T-helper 1 cell treated with Interleukin-12 subunit alpha and Interleukin-12 subunit beta and Interleukin-4 antibody, amounts not matched to agents 30 ng/mL and 1 ng/mL, for 36 hours (primary cell): ENCODE data around the gene MANEAL. TPM values are rescaled to one million over a fixed set of nuclear protein-coding genes. Genes with fewer than 3 reads are reported as not detected.

Source experiments
- intact Hi-C: fragments of 100-400 bp; cut with micrococcal nuclease; formaldehyde crosslinking; loops from one replicate; pipeline ENCODE4 v1.15.1; 2024
- total RNA-seq: library from RNA; stranded (reverse); gene quantifications from 2 replicates; pipeline ENCODE4 v1.2.3, GENCODE V29; 2022

The MANEAL gene
- total RNA-seq, 1 donor from 2014 or later, result 3.7 TPM

GRCh38 chr1:37824001-37824400, 30.4 kb downstream of the MANEAL start:
- intact Hi-C loops, result no loop called here

- intact Hi-C loops, result no loop called here
Observed at GRCh38 chr1:37825506-37825905, 31.9 kb downstream of the MANEAL start.

DNA sequence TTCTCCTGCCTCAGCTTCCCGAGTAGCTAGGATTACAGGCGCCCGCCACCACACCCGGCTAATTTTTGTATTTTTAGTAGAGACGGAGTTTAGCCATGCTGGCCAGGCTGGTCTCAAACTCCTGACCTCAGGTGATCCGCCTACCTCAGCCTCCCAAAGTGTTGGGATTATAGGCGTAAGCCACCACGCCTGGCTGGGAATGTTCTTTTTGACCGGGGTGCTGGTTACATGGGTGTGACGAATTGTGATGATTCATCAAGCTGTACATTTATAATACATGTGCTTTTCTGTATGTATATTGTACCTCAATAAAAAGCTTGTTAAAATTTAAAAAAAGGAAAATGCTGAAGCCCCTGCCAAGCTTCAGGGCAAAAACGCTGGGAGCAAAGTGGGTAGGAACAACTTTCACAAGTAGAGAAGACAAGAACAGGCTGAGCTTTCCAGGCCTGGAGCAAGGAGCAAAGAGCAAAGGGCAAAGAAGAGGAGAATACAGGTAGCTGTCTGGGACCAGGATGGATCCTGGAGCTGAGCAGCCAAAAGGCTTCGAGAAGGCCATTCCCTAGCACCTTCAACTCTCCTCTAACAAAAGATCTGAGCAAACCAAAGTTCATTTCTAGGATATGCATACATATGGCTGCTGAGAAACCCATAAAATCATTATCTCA, 34.9 kb downstream of the MANEAL start:
- intact Hi-C loops, result no loop called here

DNA sequence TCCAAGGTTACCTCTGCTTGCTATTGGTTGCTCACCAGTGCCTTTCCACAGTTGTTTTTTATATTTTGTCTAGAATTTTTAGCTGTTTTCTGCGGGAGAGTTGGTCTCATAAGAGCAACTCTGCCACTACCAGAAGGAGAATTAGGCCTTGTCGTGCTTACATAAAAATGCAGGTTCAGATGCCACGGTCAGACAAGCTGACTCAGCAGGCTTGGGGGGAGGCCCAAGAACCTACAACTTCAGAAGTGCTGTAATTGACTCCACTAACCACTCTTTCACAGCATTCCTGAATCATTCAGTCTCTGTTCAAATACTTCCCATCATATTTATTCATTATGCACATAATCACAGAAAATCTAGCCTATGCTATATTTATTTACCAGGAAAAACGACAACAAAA, 37.5 kb downstream of the MANEAL start:
- intact Hi-C loops, result no loop called here

- intact Hi-C loops, result no loop called here
Observed at GRCh38 chr1:37831809-37832208, 38.2 kb downstream of the MANEAL start.

DNA sequence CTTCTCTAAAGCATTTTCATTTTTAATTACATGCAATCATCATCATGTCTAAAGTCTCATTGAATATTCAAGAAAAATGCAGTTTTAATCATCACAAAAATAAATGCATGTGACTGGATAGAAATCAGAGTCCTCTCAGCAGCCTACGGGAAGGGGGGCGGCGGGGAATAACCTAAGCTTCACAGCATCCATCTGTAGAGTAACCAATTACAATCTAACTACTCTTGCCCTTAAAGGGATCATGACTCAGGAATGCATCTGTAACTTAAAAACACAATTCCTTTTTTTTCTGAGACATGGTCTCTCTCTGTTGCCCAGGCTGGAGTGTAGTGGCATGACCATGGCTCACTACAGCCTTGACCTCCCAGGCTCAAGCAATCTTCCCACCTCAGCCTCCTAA, 43.1 kb downstream of the MANEAL start:
- intact Hi-C loops, result no loop called here

GRCh38 chr1:37839676-37840075, 46.0 kb downstream of the MANEAL start:
- intact Hi-C loops, result no loop called here

GRCh38 chr1:37840711-37841110, 47.1 kb downstream of the MANEAL start:
- intact Hi-C loops, result no loop called here

DNA sequence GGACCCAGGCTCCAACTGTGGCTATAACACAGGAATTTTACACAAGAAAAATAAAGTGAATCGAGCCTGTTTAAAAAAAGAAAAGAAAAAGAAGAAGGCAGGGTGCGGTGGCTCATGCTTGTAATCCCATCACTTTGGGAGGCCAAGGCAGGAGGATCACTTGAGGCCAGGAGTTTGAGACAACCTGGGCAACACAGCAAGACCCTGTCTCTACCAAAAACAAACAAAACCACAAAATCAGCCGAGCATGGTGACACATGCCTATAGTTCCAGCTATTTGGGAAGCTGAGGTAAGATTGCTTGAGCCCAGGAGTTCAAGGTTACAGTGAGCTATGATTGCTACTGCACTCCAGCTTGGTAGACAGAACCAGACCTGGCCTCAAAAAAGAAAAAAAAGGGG, 48.0 kb downstream of the MANEAL start:
- intact Hi-C loops, result no loop called here

GRCh38 chr1:37844536-37844935, 50.9 kb downstream of the MANEAL start:
- intact Hi-C loops, result no loop called here

- intact Hi-C loops, result no loop called here
Observed at GRCh38 chr1:37845049-37845646, 51.5 kb downstream of the MANEAL start.

GRCh38 chr1:37845786-37846185, 52.1 kb downstream of the MANEAL start:
- intact Hi-C loops, result no loop called here

DNA sequence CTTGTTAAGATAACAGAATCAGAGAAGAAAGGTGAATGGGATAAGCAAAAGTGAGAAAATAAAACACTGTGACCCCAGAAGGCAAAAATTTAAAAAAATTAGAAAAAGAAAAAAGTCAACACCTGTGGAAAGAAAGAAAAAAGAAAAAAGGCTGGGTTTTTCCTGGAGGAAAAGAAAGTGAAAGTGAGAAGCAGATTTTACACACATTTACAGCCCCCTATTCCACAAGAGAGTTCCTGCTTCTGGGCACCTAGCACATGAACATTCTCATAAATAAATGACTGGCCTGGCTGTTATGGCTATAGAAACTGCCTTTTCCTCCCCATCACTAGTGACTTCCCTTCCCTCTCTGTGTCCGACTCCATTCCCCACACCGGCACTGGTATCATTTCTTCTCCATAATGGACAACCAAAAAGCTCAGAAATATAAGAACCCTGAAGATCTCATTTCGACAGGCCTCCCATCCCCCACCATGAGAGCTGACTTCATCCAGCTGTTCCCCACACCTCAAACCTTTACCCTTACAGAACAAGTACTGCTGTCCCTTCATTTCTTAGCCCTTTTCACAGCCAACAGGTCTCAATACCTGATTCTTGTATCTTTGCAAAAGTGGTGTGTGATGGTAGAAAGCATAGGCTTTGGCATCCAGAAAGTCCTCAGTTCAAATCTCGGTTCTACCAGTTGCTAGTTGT, 53.1 kb downstream of the MANEAL start:
- intact Hi-C loops, result no loop called here

DNA sequence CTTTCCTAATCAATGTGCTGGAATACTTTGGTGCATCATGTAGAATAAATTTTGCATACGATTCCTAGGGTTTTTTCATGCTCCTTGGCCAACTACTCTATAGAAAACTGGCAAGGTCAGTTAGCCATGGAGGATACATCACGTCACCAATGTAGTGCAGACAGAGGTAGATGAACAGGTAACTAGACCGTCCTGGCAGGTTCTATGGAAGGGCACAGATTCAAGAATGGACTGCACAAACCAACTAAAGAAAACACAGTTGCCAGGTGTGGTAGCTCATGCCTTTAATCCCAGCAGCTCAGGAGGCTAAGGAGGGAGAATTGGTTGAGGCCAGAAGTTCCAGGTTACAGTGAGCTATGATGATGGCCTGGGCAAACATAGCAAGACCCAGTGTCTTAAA, 55.8 kb downstream of the MANEAL start:
- intact Hi-C loops, result no loop called here

DNA sequence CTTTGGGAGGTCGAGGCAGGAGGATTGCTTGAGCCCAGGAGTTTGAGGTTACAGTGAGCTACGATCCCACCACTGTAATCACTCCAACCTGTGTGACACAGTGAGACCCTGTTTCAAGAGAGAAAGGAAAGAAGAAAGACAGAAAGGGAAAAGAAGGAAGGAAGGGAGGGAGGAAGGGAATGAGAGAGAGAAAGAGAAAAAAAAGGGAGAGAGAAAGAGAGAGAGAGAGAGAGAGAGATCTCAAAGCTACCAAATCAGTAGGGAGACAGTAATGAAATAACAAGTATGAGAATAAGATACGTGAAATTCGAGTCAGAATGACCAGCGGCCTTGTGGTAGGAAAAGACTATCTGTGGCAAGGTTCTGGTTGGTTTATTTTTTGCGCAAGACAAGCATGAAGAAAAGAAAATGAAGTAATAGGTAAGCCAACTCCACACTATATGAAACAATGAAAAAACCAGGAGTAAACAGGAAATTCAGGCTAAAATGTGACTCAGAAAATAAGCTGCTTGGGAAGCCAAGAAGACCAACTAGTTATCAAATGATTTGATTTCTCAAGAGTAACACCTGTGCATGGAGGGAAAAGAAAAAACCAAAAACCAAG, 56.8 kb downstream of the MANEAL start:
- intact Hi-C loops, result loop anchor here (2.0 kb wide), 1 partner anchor 40 kb away; no protein-coding TSS in a partner anchor

Other genes with a start within 250 kb of the MANEAL start
- 29.8 and 30.5 TPM in 2 replicates for gene SNIP1, start 239.6 kb upstream of the MANEAL start, total RNA-seq
- gene DNALI1, start 236.9 kb upstream of the MANEAL start, total RNA-seq, result 0.32 TPM in 1 of 2 replicates, not detected in the other
- gene GNL2, start 197.9 kb upstream of the MANEAL start, total RNA-seq, result 70.7 and 71.4 TPM in 2 replicates
- not detected in 2 replicates for gene RSPO1, start 159.0 kb upstream of the MANEAL start, total RNA-seq
- gene CDCA8, start 101.3 kb upstream of the MANEAL start, total RNA-seq, result 42.8 and 43.2 TPM in 2 replicates
- 0.05 TPM in 1 of 2 replicates, not detected in the other for gene EPHA10, start 28.7 kb upstream of the MANEAL start, total RNA-seq
- gene C1orf122, start 13.9 kb downstream of the MANEAL start, total RNA-seq, result 19.9 and 21.9 TPM in 2 replicates
- 28.8 and 31.3 TPM in 2 replicates for gene YRDC, start 14.4 kb downstream of the MANEAL start, total RNA-seq
- gene MTF1, start 65.7 kb downstream of the MANEAL start, total RNA-seq, result 23.2 and 31.7 TPM in 2 replicates
- gene INPP5B, start 153.2 kb downstream of the MANEAL start, total RNA-seq, result 29.0 and 30.9 TPM in 2 replicates
- 93.8 and 94.2 TPM in 2 replicates for gene SF3A3, start 196.2 kb downstream of the MANEAL start, total RNA-seq
- gene FHL3, start 211.7 kb downstream of the MANEAL start, total RNA-seq, result 12.6 and 14.0 TPM in 2 replicates
- 45.5 and 56.2 TPM in 2 replicates for gene UTP11, start 218.9 kb downstream of the MANEAL start, total RNA-seq